ENCODE data around the gene USP48. TPM values are rescaled to one million over a fixed set of nuclear protein-coding genes. Genes with fewer than 3 reads are reported as not detected.
A peak's percentile ranks its signal among the peaks of the same experiment; 100 is the strongest.

Gene USP48
- total and polyA plus RNA-seq, 2 of the 13 experiments (the other 11 are each of a cell fraction or from before 2014, with no cell fraction given), result 30.4 to 30.7 TPM

DNA sequence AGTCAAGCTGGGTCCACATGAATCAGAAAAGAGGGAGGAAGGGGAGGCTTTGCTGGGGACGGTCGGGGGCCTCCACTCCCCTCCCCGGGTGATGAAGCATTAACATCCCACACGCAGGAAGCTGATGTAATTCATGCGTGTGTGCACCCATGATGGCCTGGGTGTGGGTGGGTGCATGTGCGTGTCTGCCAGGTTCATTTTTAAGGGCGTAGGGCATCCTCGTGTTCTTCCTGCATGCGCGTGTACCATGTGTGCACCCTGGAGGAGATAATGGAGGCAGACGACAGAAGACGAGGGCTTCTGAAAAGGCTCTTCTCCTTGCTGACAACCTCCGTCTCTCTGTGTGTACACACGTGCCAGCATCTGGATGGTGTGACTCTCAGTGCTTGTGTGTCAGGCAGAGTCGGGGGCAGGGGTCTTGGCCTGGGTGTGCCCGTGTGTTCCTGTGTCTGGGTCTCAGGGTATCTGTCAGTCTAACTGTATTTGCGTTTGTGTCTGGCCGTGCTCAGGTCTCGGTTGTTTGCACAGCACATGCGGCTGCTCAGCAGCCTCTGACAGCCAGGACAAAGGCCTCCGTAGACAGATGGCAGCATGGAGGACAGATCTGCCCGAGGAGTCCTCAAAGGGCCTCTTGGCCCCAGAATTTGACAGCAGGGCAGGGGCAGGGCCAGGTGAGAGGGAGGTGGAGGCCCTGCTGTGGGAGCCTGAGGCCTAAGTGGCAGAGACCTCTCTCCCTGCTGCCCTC is 116.2 kb downstream of the USP48 start (continued):
- TF ChIP-seq, protein P1, sequence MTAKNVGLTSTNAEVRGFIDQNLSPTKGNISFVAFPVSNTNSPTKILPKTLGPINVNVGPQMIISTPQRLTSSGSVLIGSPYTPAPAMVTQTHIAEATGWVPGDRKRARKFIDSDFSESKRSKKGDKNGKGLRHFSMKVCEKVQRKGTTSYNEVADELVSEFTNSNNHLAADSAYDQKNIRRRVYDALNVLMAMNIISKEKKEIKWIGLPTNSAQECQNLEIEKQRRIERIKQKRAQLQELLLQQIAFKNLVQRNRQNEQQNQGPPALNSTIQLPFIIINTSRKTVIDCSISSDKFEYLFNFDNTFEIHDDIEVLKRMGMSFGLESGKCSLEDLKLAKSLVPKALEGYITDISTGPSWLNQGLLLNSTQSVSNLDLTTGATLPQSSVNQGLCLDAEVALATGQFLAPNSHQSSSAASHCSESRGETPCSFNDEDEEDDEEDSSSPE (CRISPR knock-in tag; IDR thresholded peaks at IDR 0.05), result 0 out of 2 replicates have a peak, but pooled peaks have one; percentile 21
- TF ChIP-seq ZNF605 (CRISPR knock-in tag; IDR thresholded peaks at IDR 0.05) (no peak), ELF3 (CRISPR knock-in tag; IDR thresholded peaks at IDR 0.05) (no peak), MTA3 (CRISPR knock-in tag; IDR thresholded peaks at IDR 0.05) (no peak), ZNF674 (CRISPR knock-in tag; IDR thresholded peaks at IDR 0.05; ENCODE audit: low read depth) (no peak), HOXA3 (CRISPR knock-in tag; IDR thresholded peaks at IDR 0.05) (peak; percentile 61), KAT7 (CRISPR knock-in tag; IDR thresholded peaks at IDR 0.05; ENCODE audit: borderline replicate concordance) (no peak), ZNF543 (CRISPR knock-in tag; IDR thresholded peaks at IDR 0.05) (no peak), HDAC2 (CRISPR knock-in tag; IDR thresholded peaks at IDR 0.05) (0 out of 2 replicates have a peak, but pooled peaks have one; percentile 33), SSRP1 (CRISPR knock-in tag; IDR thresholded peaks at IDR 0.05) (no peak), ZNF780A (CRISPR knock-in tag; IDR thresholded peaks at IDR 0.05) (no peak), NR2F6 (IDR thresholded peaks at IDR 0.05) (no peak), NR2F6 (CRISPR knock-in tag; IDR thresholded peaks at IDR 0.05) (no peak), LCORL (IDR thresholded peaks at IDR 0.05) (no peak), LCORL (CRISPR knock-in tag; IDR thresholded peaks at IDR 0.05) (0 out of 2 replicates have a peak, but pooled peaks have one; percentile 10), KMT2A (CRISPR knock-in tag; IDR thresholded peaks at IDR 0.05) (no peak), ZNF441 (CRISPR knock-in tag; IDR thresholded peaks at IDR 0.05; ENCODE audit: borderline replicate concordance) (no peak), ZNF549 (CRISPR knock-in tag; IDR thresholded peaks at IDR 0.05) (no peak), ZNF3 (CRISPR knock-in tag; IDR thresholded peaks at IDR 0.05) (no peak), NFYB (CRISPR knock-in tag; IDR thresholded peaks at IDR 0.05) (no peak), KAT8 (CRISPR knock-in tag; IDR thresholded peaks at IDR 0.05) (no peak), NRL (CRISPR knock-in tag; IDR thresholded peaks at IDR 0.05; ENCODE audit: borderline replicate concordance) (no peak)
- TF ChIP-seq, protein P2, sequence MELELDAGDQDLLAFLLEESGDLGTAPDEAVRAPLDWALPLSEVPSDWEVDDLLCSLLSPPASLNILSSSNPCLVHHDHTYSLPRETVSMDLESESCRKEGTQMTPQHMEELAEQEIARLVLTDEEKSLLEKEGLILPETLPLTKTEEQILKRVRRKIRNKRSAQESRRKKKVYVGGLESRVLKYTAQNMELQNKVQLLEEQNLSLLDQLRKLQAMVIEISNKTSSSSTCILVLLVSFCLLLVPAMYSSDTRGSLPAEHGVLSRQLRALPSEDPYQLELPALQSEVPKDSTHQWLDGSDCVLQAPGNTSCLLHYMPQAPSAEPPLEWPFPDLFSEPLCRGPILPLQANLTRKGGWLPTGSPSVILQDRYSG (CRISPR knock-in tag; IDR thresholded peaks at IDR 0.05), result no peak
- TF ChIP-seq, protein P3, sequence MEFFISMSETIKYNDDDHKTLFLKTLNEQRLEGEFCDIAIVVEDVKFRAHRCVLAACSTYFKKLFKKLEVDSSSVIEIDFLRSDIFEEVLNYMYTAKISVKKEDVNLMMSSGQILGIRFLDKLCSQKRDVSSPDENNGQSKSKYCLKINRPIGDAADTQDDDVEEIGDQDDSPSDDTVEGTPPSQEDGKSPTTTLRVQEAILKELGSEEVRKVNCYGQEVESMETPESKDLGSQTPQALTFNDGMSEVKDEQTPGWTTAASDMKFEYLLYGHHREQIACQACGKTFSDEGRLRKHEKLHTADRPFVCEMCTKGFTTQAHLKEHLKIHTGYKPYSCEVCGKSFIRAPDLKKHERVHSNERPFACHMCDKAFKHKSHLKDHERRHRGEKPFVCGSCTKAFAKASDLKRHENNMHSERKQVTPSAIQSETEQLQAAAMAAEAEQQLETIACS (CRISPR knock-in tag; IDR thresholded peaks at IDR 0.05), result no peak
- TF ChIP-seq, protein P4, sequence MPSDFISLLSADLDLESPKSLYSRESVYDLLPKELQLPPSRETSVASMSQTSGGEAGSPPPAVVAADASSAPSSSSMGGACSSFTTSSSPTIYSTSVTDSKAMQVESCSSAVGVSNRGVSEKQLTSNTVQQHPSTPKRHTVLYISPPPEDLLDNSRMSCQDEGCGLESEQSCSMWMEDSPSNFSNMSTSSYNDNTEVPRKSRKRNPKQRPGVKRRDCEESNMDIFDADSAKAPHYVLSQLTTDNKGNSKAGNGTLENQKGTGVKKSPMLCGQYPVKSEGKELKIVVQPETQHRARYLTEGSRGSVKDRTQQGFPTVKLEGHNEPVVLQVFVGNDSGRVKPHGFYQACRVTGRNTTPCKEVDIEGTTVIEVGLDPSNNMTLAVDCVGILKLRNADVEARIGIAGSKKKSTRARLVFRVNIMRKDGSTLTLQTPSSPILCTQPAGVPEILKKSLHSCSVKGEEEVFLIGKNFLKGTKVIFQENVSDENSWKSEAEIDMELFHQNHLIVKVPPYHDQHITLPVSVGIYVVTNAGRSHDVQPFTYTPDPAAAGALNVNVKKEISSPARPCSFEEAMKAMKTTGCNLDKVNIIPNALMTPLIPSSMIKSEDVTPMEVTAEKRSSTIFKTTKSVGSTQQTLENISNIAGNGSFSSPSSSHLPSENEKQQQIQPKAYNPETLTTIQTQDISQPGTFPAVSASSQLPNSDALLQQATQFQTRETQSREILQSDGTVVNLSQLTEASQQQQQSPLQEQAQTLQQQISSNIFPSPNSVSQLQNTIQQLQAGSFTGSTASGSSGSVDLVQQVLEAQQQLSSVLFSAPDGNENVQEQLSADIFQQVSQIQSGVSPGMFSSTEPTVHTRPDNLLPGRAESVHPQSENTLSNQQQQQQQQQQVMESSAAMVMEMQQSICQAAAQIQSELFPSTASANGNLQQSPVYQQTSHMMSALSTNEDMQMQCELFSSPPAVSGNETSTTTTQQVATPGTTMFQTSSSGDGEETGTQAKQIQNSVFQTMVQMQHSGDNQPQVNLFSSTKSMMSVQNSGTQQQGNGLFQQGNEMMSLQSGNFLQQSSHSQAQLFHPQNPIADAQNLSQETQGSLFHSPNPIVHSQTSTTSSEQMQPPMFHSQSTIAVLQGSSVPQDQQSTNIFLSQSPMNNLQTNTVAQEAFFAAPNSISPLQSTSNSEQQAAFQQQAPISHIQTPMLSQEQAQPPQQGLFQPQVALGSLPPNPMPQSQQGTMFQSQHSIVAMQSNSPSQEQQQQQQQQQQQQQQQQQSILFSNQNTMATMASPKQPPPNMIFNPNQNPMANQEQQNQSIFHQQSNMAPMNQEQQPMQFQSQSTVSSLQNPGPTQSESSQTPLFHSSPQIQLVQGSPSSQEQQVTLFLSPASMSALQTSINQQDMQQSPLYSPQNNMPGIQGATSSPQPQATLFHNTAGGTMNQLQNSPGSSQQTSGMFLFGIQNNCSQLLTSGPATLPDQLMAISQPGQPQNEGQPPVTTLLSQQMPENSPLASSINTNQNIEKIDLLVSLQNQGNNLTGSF (CRISPR knock-in tag; IDR thresholded peaks at IDR 0.05), result no peak
